ENCODE data around the gene ZC3H12A. TPM values are rescaled to one million over a fixed set of nuclear protein-coding genes. Genes with fewer than 3 reads are reported as not detected.

ZC3H12A gene
- total and polyA plus RNA-seq, 10 donors: 9.7 to 33.1 (median 19.8) TPM

GRCh38 chr1:37479255-37480124, 5.1 kb downstream of the ZC3H12A start:
- intact Hi-C loops (cut with DNase I; ENCODE audit: low total_unique reads): no loop called here
- Histone ChIP-seq H3K36me3 (peaks cover 3 to 87% (median 57%) of the 10 kb centered on the region in 6 donors), H3K27ac (peak overlapping the region; percentile 76 to 98 (median 94)), H3K4me3 (peak overlapping the region; percentile 27 to 97 (median 84)), H3K4me1 (peaks cover 58 to 97% (median 85%) of the 10 kb centered on the region in 6 donors), H3K9me3 (no peaks in the 10 kb centered on the region), H3K27me3 (replicated peaks in 1 of 7) (no peaks in the 10 kb centered on the region)
- peak; percentile 96 for DNase-seq
- TF ChIP-seq CTCF (IDR thresholded peaks at IDR 0.05 in 8 of 11, conservative IDR thresholded peaks at IDR 0.05 in 3 of 11): peak in 1 of 11 experiments; percentile 17
- peak in 1 of 3 donors; percentile 26 for TF ChIP-seq POLR2A (IDR thresholded peaks at IDR 0.05)
- TF ChIP-seq POLR2AphosphoS5 (IDR thresholded peaks at IDR 0.05): peak; percentile 84 to 90 (median 87)
- 4 to 6% (median 4%) methylated on average over 21 to 22 of the region's 22 CpGs for WGBS, 5 donors

DNA sequence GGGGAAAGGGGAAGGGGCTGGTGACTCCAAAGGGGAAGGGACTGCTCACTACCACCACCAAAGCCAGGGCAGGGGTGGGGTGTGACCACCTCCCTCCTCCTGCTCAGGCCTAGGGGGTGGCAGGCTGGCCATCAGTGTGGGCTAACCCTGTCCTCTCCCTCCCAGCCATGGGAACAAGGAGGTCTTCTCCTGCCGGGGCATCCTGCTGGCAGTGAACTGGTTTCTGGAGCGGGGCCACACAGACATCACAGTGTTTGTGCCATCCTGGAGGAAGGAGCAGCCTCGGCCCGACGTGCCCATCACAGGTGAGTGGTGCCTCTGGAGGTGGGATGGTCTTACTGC, 5.7 kb downstream of the ZC3H12A start:
- Histone ChIP-seq H3K36me3 (peaks cover 3 to 93% (median 59%) of the 10 kb centered on the region in 6 donors), H3K27me3 (replicated peaks in 1 of 7) (no peaks in the 10 kb centered on the region), H3K4me3 (peak overlapping the region in 7 of 8 donors; percentile 83 to 97 (median 85)), H3K9me3 (no peaks in the 10 kb centered on the region), H3K27ac (peak overlapping the region; percentile 76 to 98 (median 94)), H3K4me1 (peaks cover 58 to 100% (median 89%) of the 10 kb centered on the region in 6 donors)
- 70 to 90% (median 76%) methylated on average over 1 to 5 of the region's 5 CpGs for WGBS, 5 donors
- DNase-seq: no peak
- intact Hi-C loops (cut with DNase I; ENCODE audit: low total_unique reads): no loop called here
- TF ChIP-seq POLR2A (IDR thresholded peaks at IDR 0.05) (no peak), CTCF (IDR thresholded peaks at IDR 0.05 in 8 of 11, conservative IDR thresholded peaks at IDR 0.05 in 3 of 11) (no peak), POLR2AphosphoS5 (IDR thresholded peaks at IDR 0.05) (no peak)

GRCh38 chr1:37480581-37481288, 6.4 kb downstream of the ZC3H12A start:
- TF ChIP-seq POLR2AphosphoS5 (IDR thresholded peaks at IDR 0.05): no peak
- no peak for TF ChIP-seq CTCF (IDR thresholded peaks at IDR 0.05 in 8 of 11, conservative IDR thresholded peaks at IDR 0.05 in 3 of 11)
- TF ChIP-seq POLR2A (IDR thresholded peaks at IDR 0.05): no peak
- peak overlapping the region; percentile 76 to 98 (median 94) for H3K27ac ChIP-seq
- peak overlapping the region in 2 of 8 donors; percentile 85 to 88 for H3K4me3 ChIP-seq
- peaks cover 63 to 100% (median 90%) of the 10 kb centered on the region in 6 donors for H3K4me1 ChIP-seq
- intact Hi-C loops (cut with DNase I; ENCODE audit: low total_unique reads): no loop called here
- 74 to 89% (median 79%) methylated on average over 6 to 10 of the region's 10 CpGs for WGBS, 5 donors
- DNase-seq: no peak
- peaks cover 3 to 93% (median 57%) of the 10 kb centered on the region in 6 donors for H3K36me3 ChIP-seq
- H3K9me3 ChIP-seq: no peaks in the 10 kb centered on the region
- H3K27me3 ChIP-seq (replicated peaks in 1 of 7): no peaks in the 10 kb centered on the region
